Activated CD4-positive, alpha-beta T cell treated with anti-CD3 and anti-CD28 coated beads, Interleukin-2, amount 50 U/mL, for 4 hours (primary cell): Measurements from ENCODE around the gene PKP3.
"Not testable (repeated sequence)": the region's sequence is repeated elsewhere in the genome, so short reads cannot be mapped to it uniquely, and the experiment has no call there.

ENCODE experiments used
- DNase-seq, 2 experiments: peaks; one replicate each; pipeline ENCODE4 v3.0.0-alpha.2; 2020

PKP3 gene

DNA sequence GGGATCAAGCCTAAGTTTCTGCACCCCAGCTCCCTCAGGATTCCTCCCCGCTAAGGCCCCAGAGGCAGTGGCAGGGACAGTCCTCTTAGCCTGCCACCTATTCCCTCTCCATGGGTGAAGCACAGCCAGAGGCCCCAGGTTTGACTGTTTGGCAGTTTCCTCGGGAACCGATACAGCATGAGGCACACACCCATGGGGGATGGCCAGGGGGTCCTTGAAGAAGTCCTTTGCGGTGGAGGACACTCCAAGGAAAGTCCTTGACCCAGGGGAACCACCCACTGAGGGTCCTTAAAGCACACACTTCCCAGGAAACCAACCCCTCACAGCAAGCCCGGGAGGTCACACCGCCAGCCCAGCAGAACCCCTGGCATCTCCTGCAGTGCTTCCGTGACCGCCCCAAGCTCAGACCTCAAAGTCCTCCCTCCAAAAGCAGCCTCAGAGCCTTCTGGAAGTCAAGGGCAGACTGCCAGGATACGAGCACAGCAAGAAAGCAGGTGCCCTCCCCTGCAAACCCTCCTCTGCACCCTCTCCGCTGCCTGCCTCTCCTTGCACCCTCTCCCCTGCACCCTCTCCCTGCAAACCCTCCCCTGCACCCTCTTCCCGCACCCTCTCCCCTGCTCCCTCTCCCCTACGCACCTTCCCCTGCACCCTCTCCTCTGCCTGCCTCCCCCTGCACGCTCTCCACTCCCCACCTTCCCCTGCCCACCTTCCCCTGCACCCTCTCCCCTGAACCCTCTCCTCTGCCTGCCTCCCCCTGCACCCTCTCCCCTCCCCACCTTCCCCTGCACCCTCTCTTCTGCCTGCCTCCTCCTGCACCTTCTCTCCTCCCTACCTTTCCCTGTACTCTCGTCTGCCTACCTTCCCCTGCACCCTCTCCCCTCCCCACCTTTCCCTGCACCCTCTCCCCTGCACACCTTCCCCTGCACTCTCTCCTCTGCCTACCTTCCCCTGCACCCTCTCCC lies 19.4 kb downstream of the PKP3 start:
- DNase-seq, result no peak

DNA sequence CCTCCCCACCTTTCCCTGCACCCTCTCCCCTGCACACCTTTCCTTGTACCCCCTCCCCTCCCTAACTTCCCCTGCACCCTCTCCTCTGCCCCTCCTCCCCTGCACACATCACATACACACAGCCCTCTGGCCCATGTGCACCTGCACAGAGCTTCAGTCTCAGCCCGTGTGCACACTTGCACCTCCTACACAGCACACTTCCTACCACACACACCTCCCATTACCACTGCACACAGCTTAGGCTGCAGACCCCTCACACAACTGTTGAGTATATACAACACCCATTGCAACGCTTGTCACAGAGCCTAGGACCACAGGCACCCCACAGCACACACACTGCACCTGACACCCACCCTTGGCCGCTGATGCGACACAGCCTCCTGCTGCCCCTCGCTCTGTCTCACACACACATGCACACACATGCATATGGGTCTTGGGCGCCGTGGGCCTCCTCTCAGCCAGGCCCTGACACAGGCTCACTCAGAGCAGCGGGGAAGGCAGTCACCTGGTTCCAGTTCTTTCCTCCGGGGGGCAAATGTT lies 20.4 kb downstream of the PKP3 start:
- no peak for DNase-seq

DNA sequence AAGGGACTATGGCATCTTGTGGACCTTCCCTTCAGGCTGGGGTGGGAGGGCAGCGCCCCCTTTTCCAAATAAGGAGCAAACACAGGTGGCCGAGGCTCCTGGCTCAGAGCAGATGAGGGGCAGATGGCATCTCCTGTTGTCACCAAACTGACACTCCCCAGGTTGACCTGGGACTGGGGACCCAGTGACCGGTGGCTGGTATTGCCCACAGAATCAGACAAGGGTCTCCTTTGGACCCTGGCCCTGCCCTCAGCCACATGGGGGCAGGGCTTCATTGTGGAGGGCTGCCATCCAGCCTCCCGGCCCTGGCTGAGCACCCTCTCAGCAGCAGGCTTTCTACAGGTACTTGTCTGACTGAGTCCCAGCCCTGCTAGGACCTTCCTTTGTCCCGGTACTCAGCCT lies 21.6 kb downstream of the PKP3 start:
- no peak for DNase-seq

DNA sequence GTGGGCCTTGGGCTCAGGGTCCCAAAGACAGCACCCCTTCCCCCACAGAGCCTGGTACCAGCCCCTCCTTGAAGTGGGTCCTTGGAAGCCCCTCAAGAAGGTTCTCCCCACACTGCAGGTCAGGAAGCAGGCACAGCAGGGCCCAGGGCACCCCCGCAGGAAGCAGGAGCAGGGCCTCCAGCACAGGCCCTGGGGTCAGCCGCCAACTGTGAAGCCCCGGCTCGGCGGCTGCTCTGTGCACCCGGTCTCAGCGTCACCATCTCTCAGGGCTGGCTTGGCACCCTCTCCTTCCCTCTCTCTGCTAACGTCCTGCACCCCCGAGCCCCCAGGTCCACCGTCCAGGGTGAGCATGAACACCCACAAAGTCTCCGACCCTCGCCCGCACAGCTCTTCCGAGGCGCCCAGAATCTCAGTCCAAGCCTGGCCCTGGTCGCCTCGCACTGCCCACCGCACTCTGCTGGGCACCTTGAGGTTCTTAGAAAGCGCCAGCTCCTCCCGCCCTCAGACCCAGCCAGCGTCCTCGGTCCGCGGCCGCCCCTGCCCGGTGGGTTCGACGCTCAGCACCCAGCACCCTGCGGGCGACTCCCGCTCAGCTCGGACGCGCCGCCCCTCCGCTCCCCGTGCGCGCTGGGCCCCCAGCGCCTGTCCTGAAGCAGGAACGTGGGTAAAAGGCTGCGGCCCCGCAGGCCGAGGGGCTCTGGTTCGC lies 22.2 kb downstream of the PKP3 start:
- no peak for DNase-seq

DNA sequence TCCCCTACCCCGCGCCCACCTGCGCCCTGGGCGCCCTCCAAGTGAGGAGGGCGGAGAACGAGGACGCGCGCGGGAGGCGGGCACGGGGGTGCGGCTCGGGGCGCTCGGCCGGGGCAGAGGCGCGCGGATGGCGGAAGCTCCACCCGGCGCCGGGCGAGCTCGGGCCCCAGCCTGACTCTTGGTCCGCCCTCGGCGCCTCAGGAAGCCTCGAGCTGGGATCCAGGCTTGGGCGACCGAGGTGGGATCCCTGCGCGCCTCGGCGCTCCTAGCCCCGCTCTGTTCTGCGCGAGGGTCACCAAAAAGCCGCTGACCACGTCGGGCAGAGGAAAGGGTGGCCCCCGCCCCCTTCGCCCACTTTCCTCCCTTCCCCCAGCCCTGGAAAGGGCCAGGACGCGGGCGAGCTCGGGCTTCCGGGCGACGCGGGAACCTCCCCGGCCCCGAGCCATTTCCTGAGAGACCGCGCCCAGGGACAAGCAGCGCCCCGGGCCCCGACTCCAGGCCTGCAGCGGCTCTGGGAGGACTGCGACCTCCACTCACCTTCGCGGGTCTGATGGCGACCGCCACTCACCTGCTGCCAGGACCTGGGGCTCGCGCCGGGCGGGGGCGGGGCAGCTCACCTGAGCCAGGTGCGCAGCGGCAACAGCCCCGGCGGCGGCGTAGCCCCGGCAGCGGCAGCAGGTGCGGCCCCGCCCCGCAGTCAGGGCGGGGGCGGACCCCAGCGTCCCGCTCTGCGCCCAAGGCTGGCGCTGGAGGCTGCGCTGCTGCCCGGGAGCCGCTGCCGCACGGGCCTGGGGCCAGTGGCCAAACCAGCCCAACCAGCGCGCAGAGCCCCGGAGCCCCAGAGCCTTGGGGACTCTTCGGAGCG lies 23.0 kb downstream of the PKP3 start:
- no peak for DNase-seq

DNA sequence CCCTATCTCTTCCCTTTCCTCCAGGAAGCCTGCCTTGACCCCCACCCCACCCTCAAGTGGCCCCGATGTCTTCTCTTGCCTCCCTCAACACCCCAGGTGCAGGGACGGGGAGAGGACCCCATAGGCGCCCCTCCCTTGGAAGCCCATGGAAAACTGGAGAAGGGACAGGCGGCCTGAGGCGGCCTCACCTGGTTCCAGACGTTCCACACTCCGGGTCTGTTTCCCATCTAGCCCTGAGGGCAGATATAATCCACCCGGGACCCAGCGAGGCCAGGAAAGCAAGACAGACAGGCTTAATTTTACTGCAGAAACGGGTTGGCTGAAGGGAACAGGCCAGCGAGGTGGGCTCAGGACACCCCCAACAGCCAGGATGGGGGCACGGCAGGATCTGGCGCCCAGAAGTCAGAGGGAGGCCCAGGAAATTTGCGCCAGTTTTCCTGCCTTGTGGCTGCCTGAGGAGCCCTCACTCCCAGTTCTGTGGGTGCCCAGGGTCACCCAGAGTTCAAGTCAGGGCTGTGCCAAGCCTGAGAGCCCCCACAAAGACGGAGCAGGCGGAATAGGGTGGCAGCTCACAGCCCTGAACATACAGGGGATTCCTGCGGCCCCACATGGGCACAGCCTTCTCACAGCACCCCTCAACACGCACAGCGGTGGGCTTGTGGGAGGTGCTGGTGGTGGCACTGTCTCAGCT lies 23.8 kb downstream of the PKP3 start:
- no peak for DNase-seq

DNA sequence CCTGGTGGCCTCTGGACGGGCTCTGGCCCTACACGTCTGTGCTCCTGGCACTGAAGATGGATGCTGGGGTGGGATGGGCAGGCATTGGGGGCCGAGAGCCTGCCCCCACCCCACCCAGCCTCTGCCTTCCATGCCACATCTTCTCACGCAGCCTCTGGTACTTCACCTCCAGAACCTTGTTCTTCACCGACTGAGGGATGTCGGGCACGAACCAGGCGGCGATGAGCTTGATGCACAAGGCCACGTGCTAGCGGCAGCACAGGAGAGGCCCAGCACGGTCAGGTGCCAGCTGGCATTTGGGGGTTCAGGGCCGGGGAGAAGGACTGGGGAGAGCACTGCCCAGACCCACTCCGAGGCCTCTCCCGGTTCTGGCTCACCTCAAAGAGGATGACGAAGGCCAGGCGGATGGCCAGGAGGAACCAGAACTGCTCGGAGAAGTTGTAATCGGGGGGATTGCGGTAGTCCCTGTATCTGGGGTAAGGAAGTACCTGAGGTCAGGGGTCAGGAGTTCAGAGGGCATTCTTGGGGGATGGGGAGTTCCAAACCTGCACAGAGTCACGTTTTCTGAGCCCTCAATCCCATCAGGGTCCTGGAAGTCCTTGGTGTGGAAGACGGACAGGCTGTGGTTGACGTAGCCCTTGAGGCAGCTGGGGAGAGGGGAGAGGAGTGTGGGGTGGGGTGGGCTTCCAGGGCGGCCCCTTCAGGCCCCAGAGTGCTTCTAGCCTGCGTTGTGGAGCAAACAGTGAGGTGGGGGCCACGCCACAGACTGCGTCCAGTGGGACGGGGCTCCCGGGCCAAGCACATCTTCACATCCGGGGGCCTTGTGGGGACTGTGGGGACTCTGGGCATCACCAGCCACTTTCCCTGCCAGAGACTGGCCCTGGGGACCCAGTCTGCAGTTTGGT lies 24.6 kb downstream of the PKP3 start:
- DNase-seq, result no peak

DNA sequence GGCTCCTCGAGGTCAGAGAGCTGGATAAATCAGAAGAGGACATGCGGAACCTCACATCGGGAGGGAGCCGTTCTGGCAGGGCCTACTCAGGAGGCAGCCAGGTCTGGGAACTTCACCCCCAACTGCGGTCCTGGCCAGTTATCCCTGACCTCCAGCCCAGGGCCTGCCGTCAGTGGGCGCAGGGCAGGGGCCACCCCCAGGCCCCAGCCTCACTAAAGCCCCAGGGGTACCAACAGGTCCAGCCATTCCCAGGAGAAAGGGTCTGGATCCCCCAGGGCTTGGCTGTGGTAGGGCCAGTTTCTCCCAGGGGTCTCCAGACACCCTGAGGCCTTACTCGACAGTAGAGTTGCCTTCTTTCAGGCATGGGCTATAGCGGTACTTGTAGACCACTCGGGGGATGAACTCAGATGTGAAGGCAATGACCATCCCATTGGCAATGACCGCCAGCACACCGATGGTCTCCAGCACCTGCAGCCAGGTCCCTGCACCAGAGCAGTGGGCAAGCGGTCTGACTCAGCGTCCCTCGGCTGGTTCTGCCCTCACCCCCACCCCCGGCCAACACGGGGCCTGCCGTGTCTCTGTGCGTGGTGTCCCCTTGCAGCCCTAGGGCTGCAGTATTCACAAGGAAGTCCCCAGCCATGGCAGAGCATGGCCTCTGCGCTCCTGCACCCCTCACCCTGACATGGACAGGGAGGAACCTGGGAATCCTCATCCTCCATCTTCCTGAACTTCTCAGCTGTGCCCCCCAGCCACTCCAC lies 25.4 kb downstream of the PKP3 start:
- no peak for DNase-seq

DNA sequence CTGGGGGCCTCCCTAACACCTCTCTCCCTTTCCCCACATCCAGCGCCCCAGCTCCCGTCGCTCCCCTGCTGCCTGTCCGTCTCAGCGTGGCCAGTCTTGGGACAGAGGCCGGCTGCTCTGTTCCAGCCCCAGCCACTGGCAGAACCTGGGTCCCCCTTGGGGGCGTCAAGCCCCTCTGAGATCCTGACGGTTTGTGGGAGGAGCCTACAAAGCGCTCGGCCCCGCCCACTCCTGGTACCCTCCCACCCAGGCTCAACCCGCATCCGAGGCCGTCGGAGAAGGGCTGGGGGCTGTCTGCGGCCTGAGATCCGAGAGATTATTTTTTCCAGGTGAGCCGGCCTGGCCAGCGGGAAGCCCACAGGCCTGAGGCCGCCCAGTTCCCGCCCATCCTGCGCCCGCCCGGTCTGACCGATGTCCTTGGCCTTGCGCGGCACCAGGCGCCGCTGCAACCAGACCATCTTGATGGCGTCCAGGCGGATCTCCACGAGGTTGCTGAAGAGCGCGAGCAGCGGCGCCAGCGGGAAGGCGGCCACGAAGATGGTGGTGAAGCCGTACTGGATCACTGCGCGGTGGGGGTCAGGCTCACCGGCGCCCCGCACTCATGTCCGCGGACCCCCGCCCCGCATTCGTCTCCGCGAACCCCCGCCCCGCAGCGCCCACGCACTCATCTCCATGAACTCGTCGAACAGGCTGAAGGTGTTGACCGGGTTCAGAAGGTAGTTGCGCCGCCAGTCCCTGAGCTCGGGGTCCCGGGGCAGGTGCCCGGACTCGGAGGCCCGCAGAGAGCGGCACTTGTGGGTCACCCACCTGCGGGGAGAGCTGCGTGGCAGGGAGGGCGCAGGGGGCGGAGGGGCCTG lies 26.3 kb downstream of the PKP3 start:
- no peak for DNase-seq

DNA sequence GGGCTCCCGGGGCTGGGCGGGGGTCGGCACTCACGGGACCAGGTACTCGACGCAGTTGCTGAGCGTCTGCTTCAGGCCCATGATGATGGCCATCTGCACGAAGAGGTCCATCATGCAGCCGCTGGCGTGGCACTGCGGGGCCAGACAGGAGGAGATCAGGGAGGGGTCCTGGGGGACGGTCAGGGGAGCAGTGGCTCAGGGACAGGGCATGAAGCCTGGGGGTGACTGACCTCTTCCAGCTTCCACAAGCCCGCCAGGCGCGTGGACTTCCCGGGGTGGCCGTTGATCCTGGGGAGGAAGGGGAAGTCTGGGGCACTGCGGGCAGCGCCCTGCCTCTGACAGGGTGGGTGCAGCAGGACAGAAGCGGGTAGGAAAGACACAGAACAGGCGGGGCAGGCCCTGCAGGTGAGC lies 26.9 kb downstream of the PKP3 start:
- no peak for DNase-seq

DNA sequence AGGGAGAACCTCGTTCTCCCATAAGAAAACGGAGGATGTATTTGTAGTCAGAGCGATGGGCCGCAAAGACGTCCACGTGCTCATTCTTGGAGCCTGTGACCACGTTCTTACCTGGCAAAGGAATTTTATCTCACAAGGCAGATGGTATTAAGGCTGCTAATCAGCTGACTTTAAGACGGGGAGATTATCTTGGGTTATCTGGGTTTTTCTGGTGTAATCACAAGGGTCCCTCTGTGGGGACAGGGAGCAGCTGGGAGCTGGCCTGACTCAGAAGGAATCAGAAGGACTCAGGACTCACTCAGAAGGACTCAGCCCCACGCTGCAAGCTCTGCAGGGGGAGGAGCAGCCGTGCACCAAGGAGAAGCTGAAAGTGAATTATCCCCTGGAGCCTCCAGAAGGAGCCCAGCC lies 28.2 kb downstream of the PKP3 start:
- DNase-seq, result no peak

DNA sequence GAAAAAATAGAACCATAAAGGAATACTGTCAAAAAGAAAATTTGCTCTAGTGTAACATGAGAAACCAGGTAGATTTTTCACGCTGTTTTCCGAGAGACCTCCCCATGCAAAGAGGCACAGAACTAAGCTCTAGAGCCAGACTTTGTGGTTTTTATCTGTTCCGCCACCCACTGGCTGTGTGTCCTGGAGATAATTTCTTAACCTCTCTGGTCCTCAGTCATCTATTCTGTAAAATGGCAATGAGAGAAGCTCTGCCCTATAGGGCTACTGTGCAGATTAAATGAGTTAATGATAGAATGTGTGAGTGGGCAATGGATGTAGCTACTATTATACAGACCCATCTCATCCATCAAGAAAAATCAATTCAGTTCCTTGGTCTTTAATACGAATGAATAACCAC lies 30.2 kb downstream of the PKP3 start:
- no peak for DNase-seq

DNA sequence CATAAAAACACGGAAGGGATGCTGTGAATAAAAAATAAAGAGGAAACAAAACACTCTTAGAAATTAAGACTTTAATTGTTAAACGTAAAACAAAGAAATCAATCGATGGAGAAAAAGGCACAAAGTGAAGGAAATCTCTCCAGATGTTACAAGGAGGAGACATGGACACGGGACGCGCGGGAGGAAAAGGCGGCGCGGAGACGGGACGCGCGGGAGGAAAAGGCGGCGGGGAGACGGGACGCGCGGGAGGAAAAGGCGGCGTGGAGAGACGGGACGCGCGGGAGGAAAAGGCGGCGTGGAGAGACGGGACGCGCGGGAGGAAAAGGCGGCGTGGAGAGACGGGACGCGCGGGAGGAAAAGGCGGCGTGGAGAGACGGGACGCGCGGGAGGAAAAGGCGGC lies 30.8 kb downstream of the PKP3 start:
- DNase-seq, result not testable (repeated sequence)

DNA sequence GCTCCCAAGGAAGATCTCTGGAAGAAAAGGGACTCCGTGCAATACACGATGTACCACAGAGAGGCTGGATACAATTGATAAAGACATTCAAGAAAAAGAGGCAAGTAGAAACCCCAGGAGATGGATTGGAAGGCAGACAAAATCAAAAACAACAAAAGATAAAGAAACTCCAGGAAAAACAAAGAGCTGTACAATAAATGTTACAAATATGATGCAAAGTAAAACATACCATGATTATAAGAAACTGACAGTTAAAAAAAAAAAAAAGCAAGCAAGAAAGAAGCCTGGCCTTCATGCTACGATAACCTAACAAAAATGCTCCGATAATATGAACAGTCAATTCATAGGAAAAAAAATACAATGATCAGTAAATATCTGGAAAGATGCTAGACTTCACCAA lies 31.3 kb downstream of the PKP3 start:
- DNase-seq, result no peak

DNA sequence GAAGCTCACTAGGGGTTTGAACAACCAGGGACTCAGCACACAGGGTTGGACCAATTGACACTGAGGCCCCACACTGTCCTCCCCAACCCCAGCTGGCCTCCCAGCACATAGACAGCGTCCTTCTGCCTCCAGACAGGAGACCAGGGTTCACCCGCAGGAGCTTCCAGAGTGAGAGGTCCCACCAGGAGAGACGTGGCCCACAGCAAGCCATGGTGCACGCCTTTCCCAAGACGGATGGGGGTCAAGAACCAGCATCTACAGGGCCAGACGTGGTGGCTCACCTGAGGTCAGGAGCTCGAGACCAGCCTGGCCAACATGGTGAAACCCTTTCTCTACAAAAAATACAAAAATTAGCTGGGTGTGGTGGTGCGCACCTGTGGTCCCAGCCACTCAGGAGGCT lies 32.8 kb downstream of the PKP3 start:
- DNase-seq, result no peak

DNA sequence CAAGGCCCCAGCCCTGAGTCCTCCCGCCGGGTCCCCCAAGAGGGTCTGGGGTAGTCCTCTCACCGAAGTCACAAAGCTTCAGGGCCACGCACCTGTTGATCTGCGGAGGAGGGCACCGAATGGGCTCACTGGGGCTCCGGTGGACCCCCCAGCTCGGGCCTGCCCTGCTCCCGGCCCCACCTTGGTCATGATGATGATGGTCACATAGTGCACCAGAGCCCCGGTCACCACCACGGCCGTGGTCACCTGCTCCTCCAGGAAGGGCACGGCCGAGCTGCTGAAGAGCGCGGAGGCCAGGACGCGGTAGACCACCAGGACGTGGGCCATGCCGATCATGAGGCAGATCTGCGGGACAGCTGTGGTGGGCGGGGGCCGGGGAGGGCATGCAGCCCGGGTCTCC lies 34.3 kb downstream of the PKP3 start:
- no peak for DNase-seq

DNA sequence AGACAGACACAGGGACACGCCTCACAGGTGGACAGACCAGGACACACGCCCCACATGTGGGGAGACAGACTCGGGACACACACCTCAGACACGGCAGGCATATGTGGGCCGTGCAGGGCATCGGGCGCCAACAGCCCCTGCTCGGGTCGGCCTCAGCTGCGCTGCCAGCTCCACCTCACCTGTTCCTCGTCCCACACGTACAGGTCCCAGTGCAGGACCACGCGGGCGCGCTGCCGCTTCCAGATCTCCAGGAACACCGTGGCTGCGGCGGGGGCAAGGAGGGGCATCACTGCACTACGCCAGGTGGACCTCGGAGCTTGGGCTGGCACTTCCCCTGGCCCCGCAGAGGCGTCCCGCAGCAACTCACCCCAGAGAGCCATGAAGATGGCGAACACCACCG lies 35.4 kb downstream of the PKP3 start:
- no peak for DNase-seq

DNA sequence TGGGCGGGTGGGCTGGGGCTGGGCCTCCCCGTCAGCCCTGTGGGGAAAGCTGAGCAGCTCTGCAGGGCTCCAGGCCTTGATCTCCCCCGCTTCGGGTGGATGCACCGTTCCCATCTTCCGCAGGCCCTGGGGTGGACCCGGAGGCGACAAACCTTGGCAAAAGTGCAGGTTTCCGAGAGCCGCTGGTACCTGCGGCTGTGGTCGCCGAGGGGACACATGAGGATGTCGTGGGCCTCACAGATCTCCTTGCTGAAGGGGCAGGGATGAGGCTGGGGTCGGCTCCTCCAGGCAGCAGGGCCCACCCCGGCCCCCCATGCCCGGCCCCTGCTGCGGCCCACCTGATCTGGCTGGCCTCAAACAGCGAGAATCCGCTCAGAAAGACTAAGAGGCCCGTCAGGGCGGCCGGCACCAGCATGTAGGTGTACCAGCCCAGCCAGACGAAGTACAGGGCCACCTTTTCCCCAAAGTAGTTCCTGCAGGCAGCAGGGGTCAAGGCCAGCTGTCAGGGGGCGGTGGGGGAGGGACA lies 36.0 kb downstream of the PKP3 start:
- no peak for DNase-seq

DNA sequence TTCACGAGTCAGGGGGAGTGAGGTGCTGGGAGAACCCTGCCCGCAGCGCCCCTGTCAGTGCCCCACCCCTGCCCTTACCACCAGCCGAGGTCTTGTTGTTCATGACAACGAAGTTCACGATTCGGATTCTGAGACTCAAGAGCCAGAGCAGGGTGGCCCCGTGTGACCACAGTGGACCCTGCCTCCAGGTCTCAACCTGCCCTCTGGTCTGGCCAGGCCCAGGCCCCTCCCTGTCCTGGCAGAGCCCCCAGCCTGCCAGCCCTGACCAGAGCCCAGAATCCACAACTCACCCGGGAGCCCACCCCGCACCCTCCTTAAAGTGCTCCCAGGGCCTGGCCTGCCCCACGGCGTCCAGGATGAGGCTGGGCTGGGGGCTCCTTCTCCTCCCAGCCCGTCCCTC lies 37.9 kb downstream of the PKP3 start:
- DNase-seq, result no peak
